Esophagus squamous epithelium (tissue), 4 donors: ENCODE measurements around the gene FFAR1.

ENCODE experiments used
- POLR2A ChIP-seq, 4 donors: fragments of 450-650 bp; IDR thresholded peaks; one replicate each; pipeline ENCODE4 v1.6.1; 2017; ENCODE audit warnings: antibody characterized with exemption in 4 of 4, mild to moderate bottlenecking in 4 of 4, moderate library complexity in 3 of 4
- TF ChIP-seq, protein P1 (sequence below), 6 experiments: fragments of 450-650 bp in 4 of 6; fragments of 200-600 bp in 2 of 6; sonication (generic) in 2 of 6; IDR thresholded peaks; one replicate each; pipeline ENCODE4 v1.5.1; 2016 to 2019; ENCODE audit warnings: antibody characterized with exemption in 6 of 6, mild to moderate bottlenecking in 4 of 6, moderate library complexity in 4 of 6

DNA sequence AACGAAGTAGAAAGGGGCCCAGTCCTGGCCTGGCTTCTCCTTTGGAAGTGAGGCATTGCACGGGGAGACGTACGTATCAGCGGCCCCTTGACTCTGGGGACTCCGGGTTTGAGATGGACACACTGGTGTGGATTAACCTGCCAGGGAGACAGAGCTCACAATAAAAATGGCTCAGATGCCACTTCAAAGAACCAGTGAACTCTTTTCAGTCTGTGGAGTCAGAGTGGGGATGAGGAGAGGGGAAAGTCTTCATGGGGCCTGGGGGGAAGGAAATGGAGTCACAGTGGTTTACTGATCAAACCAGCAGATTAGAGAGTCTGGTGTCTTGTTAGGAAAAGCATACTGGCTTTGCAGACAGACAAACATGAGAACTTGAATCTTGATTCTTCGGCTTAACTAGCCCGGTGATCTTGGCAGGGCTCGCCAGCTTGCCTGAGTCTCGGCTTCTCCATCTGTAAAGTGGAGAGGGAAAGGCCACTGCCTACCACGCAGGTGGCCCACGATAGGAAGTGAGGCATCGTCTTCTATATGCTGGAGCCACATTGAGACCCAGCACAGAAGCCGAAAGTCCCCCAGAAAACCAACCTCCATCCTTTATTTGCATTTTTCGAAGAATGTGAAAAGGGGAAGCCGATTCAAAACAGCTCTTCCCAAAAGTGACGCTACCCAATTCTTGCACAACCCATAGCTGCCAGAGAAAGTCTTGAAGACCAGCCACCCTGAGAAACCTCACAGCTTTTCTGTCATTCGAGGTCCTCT, at the start of gene FFAR1:
- TF ChIP-seq, protein P1, sequence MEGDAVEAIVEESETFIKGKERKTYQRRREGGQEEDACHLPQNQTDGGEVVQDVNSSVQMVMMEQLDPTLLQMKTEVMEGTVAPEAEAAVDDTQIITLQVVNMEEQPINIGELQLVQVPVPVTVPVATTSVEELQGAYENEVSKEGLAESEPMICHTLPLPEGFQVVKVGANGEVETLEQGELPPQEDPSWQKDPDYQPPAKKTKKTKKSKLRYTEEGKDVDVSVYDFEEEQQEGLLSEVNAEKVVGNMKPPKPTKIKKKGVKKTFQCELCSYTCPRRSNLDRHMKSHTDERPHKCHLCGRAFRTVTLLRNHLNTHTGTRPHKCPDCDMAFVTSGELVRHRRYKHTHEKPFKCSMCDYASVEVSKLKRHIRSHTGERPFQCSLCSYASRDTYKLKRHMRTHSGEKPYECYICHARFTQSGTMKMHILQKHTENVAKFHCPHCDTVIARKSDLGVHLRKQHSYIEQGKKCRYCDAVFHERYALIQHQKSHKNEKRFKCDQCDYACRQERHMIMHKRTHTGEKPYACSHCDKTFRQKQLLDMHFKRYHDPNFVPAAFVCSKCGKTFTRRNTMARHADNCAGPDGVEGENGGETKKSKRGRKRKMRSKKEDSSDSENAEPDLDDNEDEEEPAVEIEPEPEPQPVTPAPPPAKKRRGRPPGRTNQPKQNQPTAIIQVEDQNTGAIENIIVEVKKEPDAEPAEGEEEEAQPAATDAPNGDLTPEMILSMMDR (IDR thresholded peaks at IDR 0.05) = no peak
- TF ChIP-seq POLR2A (IDR thresholded peaks at IDR 0.05) = no peak
